22Rv1 (cell line): Measurements from ENCODE around the gene MACF1.

ENCODE experiments used
- H3K27ac ChIP-seq: fragments of 450-650 bp; 2 replicates; pipeline ENCODE4 v1.5.1; 2017
- CTCF ChIP-seq: fragments of 450-650 bp; IDR thresholded peaks from 2 replicates; pipeline ENCODE4 v1.5.1; 2017; ENCODE audit warnings: mild to moderate bottlenecking
- ZFX ChIP-seq: fragments of 450-650 bp; IDR thresholded peaks from 2 replicates; pipeline ENCODE4 v1.6.1; 2017; ENCODE audit warnings: antibody characterized with exemption, borderline replicate concordance

MACF1 gene

GRCh38 chr1:39288735-39289465 lies 84.4 kb downstream of the MACF1 start:
- H3K27ac ChIP-seq = no peak overlapping the region
- TF ChIP-seq ZFX (no peak), CTCF (no peak)

DNA sequence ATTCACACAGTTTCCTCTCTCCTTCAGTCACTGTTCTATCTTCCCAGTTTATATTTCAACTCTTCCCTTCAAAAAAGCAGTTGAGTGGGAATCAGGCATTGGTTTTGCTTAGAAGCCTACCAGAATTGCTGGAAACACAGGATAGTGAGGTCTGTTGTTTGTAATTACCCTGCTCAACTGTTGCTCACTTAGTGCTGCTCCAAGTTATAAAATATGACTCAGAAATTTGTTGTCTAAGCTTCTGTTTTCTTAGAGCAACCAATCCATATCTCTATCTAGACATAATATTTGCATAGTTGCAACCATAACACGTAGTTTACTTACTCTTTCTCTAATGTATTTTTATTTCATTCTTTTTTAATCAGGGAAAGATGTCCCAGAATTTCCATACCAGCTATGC lies 87.9 kb downstream of the MACF1 start:
- TF ChIP-seq ZFX (no peak), CTCF (no peak)
- H3K27ac ChIP-seq = no peak overlapping the region

GRCh38 chr1:39293375-39294070 lies 89.0 kb downstream of the MACF1 start:
- TF ChIP-seq CTCF (no peak), ZFX (no peak)
- no peak overlapping the region for H3K27ac ChIP-seq

DNA sequence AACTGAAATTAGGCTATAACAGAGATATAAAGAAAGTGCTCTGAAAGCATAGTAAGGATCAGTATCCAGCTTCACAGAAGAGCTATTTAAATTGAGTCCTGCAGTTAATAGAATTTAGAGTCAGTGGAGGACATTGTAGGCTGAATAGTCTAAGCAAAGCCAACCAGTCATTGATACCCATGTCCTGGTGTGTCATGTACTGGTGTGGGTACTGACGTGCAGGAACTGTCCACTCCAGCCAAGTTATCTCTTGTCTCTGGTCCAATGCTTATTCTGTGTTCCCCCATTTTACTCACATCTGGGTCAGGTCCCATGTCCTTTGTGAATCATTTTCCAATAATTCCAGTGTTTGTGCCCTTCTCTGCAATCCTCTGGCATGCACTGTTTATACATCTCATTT lies 90.0 kb downstream of the MACF1 start:
- no peak for TF ChIP-seq CTCF
- no peak for TF ChIP-seq ZFX
- no peak overlapping the region for H3K27ac ChIP-seq

DNA sequence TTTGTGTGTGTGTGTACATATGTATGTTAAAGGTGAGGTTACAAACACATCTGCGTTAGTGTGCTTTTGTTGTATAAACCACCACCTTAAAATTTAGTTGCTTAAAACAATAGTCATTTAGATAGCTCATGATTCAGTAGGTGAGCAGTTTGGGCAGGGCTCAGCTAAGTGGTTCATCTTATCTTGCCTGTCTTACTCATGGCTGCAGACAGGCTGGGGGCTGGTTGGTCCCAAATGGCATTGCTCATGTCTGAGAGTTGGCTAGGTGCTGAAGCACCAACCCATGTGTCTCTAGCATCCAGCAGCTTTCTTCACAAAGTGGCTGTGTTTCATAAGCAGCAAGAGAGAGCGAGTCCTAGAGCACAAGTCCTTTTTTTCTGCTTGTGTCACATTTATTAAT lies 91.4 kb downstream of the MACF1 start:
- no peak overlapping the region for H3K27ac ChIP-seq
- TF ChIP-seq CTCF (no peak), ZFX (no peak)

GRCh38 chr1:39297551-39297950 lies 93.1 kb downstream of the MACF1 start:
- TF ChIP-seq CTCF = no peak
- no peak for TF ChIP-seq ZFX

DNA sequence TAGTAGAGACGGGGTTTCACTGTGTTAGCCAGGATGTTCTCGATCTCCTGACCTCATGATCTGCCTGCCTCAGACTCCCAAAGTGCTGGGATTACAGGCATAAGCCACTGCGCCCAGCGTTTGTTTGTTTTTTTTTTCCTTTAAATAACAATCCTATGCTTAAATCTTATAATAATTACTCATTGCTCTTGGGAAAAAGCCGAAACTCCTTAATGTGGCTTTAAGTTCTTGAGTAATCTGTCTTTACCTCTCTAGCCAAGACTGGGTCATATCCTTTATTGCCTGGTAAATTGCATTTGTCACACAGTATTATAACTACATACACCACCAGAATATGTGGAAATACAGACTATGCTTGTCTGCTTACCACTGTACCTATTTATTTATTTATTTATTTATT lies 97.1 kb downstream of the MACF1 start:
- no peak overlapping the region for H3K27ac ChIP-seq
- no peak for TF ChIP-seq CTCF

More at GRCh38 chr1:39297551-39297950, 93.1 kb downstream of the MACF1 start:
- no peak overlapping the region for H3K27ac ChIP-seq
